ENCODE measurements around the gene EML5. TPM values are rescaled to one million over a fixed set of nuclear protein-coding genes. Genes with fewer than 3 reads are reported as not detected.

EML5 gene
- polyA plus RNA-seq, 1 donor = 0.59 TPM

Other genes starting within 250 kb of the EML5 start
- 66.5 TPM for gene PTPN21, start 237.9 kb downstream of the EML5 start, polyA plus RNA-seq (ENCODE audit: insufficient read length)
- gene ZC3H14, start 229.9 kb downstream of the EML5 start, polyA plus RNA-seq (ENCODE audit: insufficient read length) = 36.6 TPM
- gene TTC8, start 31.7 kb upstream of the EML5 start, polyA plus RNA-seq (ENCODE audit: insufficient read length) = 17.4 TPM

Data from hindlimb muscle (tissue), 1 donor.